ENCODE results near the gene RHO.
"Not testable (repeated sequence)": the region's sequence is repeated elsewhere in the genome, so short reads cannot be mapped to it uniquely, and the experiment has no call there.

DNA sequence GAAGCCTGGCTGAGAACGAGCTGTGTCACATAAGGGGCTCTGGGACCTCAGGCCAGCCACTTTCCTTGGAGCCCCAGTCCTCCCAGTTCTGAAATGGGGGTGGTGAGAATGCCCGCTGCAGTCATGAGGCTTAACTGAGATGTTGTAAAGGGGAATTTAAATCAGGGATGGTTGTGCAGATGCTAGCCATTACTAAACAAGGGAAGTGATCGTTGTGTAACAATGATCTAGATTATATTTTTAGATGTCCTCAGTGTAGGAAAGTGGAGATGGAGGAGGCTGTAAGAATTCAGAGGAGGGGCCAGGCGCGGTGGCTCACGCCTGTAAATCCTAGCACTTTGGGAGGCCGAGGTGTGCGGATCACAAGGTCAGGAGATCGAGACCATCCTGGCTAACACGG, 39.2 kb upstream of the RHO start:
- TF ChIP-seq, protein P1, sequence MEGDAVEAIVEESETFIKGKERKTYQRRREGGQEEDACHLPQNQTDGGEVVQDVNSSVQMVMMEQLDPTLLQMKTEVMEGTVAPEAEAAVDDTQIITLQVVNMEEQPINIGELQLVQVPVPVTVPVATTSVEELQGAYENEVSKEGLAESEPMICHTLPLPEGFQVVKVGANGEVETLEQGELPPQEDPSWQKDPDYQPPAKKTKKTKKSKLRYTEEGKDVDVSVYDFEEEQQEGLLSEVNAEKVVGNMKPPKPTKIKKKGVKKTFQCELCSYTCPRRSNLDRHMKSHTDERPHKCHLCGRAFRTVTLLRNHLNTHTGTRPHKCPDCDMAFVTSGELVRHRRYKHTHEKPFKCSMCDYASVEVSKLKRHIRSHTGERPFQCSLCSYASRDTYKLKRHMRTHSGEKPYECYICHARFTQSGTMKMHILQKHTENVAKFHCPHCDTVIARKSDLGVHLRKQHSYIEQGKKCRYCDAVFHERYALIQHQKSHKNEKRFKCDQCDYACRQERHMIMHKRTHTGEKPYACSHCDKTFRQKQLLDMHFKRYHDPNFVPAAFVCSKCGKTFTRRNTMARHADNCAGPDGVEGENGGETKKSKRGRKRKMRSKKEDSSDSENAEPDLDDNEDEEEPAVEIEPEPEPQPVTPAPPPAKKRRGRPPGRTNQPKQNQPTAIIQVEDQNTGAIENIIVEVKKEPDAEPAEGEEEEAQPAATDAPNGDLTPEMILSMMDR (IDR thresholded peaks at IDR 0.05), result not testable (repeated sequence)
- not testable (repeated sequence) for TF ChIP-seq EZH2 (IDR thresholded peaks at IDR 0.05; ENCODE audit: borderline replicate concordance, insufficient read depth, low read depth, low read length, poor library complexity, severe bottlenecking)

Data from B cell (primary cell).